IPS DF 4.7 (cell line): ENCODE data around the gene DPYD.

ENCODE experiments used
- DNase-seq: peaks from one replicate; pipeline ENCODE4 v3.0.0-alpha.2; 2013; ENCODE audit warnings: low spot score; ENCODE audit errors: extremely low read depth

The DPYD gene

GRCh38 chr1:97212671-97213070 is 708.2 kb downstream of the DPYD start:
- no peak for DNase-seq

- DNase-seq = no peak
These were observed 710.5 kb downstream of the DPYD start for GRCh38 chr1:97210307-97210706.

- DNase-seq = no peak
These were observed 711.4 kb downstream of the DPYD start for GRCh38 chr1:97209381-97209957.

GRCh38 chr1:97207868-97208267 is 713.0 kb downstream of the DPYD start:
- DNase-seq = no peak

- DNase-seq = no peak
These were observed 716.4 kb downstream of the DPYD start for GRCh38 chr1:97204468-97204867.

- DNase-seq = no peak
These were observed 718.1 kb downstream of the DPYD start for GRCh38 chr1:97202481-97203380.

GRCh38 chr1:97201641-97202040 is 719.2 kb downstream of the DPYD start:
- no peak for DNase-seq

- no peak for DNase-seq
These were observed 720.2 kb downstream of the DPYD start for GRCh38 chr1:97200595-97200994.

- no peak for DNase-seq
These were observed 723.9 kb downstream of the DPYD start for GRCh38 chr1:97196825-97197516.

GRCh38 chr1:97192872-97193572 is 727.8 kb downstream of the DPYD start:
- no peak for DNase-seq

GRCh38 chr1:97190326-97190725 is 730.5 kb downstream of the DPYD start:
- no peak for DNase-seq

- DNase-seq = no peak
These were observed 734.5 kb downstream of the DPYD start for GRCh38 chr1:97186381-97186780.

GRCh38 chr1:97174039-97174704 is 746.7 kb downstream of the DPYD start:
- DNase-seq = no peak

- DNase-seq = no peak
These were observed 750.5 kb downstream of the DPYD start for GRCh38 chr1:97170300-97170699.

GRCh38 chr1:97168056-97168455 is 752.8 kb downstream of the DPYD start:
- no peak for DNase-seq

GRCh38 chr1:97167246-97167645 is 753.6 kb downstream of the DPYD start:
- DNase-seq = no peak

GRCh38 chr1:97166626-97167025 is 754.2 kb downstream of the DPYD start:
- DNase-seq = no peak

- no peak for DNase-seq
These were observed 756.6 kb downstream of the DPYD start for GRCh38 chr1:97164276-97164639.

GRCh38 chr1:97163591-97164275 is 757.1 kb downstream of the DPYD start:
- no peak for DNase-seq

GRCh38 chr1:97160818-97161217 is 760.0 kb downstream of the DPYD start:
- DNase-seq = no peak

- no peak for DNase-seq
These were observed 761.5 kb downstream of the DPYD start for GRCh38 chr1:97159342-97159741.
